COLO668 (cell line): Measurements from ENCODE around the gene M1AP.

ENCODE experiments used
- DNase-seq: peaks from one replicate; lab custom pipeline; 2025; ENCODE audit not compliant: unreplicated experiment; lab: John Stamatoyannopoulos, UW

The M1AP gene

GRCh38 chr2:74528600-74529356 lies 119.4 kb downstream of the M1AP start:
- DNase-seq = no peak

- no peak for DNase-seq
Observed at GRCh38 chr2:74527741-74528140, 120.4 kb downstream of the M1AP start.

GRCh38 chr2:74526649-74527230 lies 121.4 kb downstream of the M1AP start:
- DNase-seq = no peak

GRCh38 chr2:74525717-74526648 lies 122.1 kb downstream of the M1AP start, which contains the start of gene DQX1:
DQX1 (minus strand) TSS chr2:74526231; CDS start chr2:74525729, 502 bp downstream.
- no peak for DNase-seq

- no peak for DNase-seq
Observed at GRCh38 chr2:74524955-74525716, 123.0 kb downstream of the M1AP start.

- DNase-seq = no peak
Observed at GRCh38 chr2:74524005-74524404, 124.1 kb downstream of the M1AP start.

- no peak for DNase-seq
Observed at GRCh38 chr2:74522516-74522915, 125.6 kb downstream of the M1AP start.

GRCh38 chr2:74516650-74517049 lies 131.5 kb downstream of the M1AP start:
- no peak for DNase-seq

GRCh38 chr2:74515981-74516633 lies 132.0 kb downstream of the M1AP start:
- peak; percentile 39 for DNase-seq

- DNase-seq = peak; percentile 47
Observed at GRCh38 chr2:74515271-74515980, 132.7 kb downstream of the M1AP start.

- peak; percentile 21 for DNase-seq
Observed at GRCh38 chr2:74514368-74515270, 133.5 kb downstream of the M1AP start, which contains the start of gene TLX2. TLX2 (plus strand) TSS chr2:74514450; CDS start chr2:74514807, 357 bp downstream.

GRCh38 chr2:74513605-74514367 lies 134.3 kb downstream of the M1AP start:
- DNase-seq = no peak

GRCh38 chr2:74512744-74513604 lies 135.2 kb downstream of the M1AP start:
- DNase-seq = no peak

- DNase-seq = no peak
Observed at GRCh38 chr2:74511104-74511989, 136.8 kb downstream of the M1AP start.

GRCh38 chr2:74510272-74510671 lies 137.9 kb downstream of the M1AP start:
- no peak for DNase-seq
